SK-N-SH treated with all-trans-retinoic acid at 6 μM for 48 hours (cell line): ENCODE results near the gene MOV10L1.

Experiments used
- ESRRG ChIP-seq: fragments of 250-450 bp; sonication (Bioruptor Pico); IDR thresholded peaks from 2 replicates; pipeline ENCODE4 v1.6.1; 2021; ENCODE audit warnings: mild to moderate bottlenecking
- GLIS3 ChIP-seq: fragments of 250-450 bp; sonication (Bioruptor Pico); IDR thresholded peaks from 2 replicates; pipeline ENCODE4 v1.5.0; 2020; ENCODE audit warnings: mild to moderate bottlenecking, moderate library complexity
- OSR1 ChIP-seq: fragments of 250-450 bp; sonication (Bioruptor Pico); IDR thresholded peaks from 2 replicates; pipeline ENCODE4 v1.8.0; 2022; ENCODE audit warnings: moderate library complexity, mild to moderate bottlenecking, inconsistent platforms
- TF ChIP-seq, protein P1 (sequence below): fragments of 250-450 bp; sonication (Bioruptor Pico); IDR thresholded peaks from 2 replicates; pipeline ENCODE4 v1.5.1; 2020; ENCODE audit warnings: low read depth, mild to moderate bottlenecking, moderate library complexity
- TF ChIP-seq, protein P2 (sequence below): fragments of 250-450 bp; sonication (Bioruptor Pico); IDR thresholded peaks from 2 replicates; pipeline ENCODE4 v1.5.1; 2021; ENCODE audit warnings: mild to moderate bottlenecking, moderate library complexity

DNA sequence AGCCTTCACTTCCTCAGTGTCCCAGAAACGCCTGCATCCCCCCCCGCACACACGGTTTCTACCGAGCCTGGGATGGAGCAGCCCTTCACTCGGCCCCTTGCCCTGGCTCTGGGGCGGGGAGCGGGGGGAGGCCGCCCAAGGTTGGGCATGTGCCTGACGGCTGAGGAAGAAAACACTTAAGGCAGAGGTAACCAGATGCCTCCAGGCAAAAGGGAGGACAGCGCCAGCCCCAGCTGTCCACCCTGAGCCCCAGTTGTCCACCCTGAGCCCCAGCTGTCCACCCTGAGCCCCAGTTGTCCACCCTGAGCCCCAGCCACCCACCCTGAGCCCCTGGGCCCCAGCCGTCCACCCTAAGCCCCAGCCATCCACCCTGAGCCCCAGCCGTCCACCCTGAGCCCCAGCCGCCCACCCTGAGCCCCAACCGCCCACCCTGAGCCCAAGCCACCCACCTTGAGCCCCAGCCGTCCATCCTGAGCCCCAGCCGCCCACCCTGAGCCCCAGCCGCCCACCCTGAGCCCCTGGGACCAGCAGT, 27.9 kb upstream of the MOV10L1 start:
- TF ChIP-seq, protein P1, sequence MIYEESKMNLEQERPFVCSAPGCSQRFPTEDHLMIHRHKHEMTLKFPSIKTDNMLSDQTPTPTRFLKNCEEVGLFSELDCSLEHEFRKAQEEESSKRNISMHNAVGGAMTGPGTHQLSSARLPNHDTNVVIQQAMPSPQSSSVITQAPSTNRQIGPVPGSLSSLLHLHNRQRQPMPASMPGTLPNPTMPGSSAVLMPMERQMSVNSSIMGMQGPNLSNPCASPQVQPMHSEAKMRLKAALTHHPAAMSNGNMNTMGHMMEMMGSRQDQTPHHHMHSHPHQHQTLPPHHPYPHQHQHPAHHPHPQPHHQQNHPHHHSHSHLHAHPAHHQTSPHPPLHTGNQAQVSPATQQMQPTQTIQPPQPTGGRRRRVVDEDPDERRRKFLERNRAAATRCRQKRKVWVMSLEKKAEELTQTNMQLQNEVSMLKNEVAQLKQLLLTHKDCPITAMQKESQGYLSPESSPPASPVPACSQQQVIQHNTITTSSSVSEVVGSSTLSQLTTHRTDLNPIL (CRISPR knock-in tag): no peak
- no peak for TF ChIP-seq ESRRG
- no peak for TF ChIP-seq GLIS3
- TF ChIP-seq OSR1: no peak
- TF ChIP-seq, protein P2, sequence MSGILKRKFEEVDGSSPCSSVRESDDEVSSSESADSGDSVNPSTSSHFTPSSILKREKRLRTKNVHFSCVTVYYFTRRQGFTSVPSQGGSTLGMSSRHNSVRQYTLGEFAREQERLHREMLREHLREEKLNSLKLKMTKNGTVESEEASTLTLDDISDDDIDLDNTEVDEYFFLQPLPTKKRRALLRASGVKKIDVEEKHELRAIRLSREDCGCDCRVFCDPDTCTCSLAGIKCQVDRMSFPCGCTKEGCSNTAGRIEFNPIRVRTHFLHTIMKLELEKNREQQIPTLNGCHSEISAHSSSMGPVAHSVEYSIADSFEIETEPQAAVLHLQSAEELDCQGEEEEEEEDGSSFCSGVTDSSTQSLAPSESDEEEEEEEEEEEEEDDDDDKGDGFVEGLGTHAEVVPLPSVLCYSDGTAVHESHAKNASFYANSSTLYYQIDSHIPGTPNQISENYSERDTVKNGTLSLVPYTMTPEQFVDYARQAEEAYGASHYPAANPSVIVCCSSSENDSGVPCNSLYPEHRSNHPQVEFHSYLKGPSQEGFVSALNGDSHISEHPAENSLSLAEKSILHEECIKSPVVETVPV (CRISPR knock-in tag): no peak
